Measurements from ENCODE around the gene RHOT1. TPM values are rescaled to one million over a fixed set of nuclear protein-coding genes. Genes with fewer than 3 reads are reported as not detected.
"Not testable (repeated sequence)": the region's sequence is repeated elsewhere in the genome, so short reads cannot be mapped to it uniquely, and the experiment has no call there.

Gene RHOT1
- total and polyA plus RNA-seq, 8 donors: 11.6 to 26.7 (median 16.0) TPM

DNA sequence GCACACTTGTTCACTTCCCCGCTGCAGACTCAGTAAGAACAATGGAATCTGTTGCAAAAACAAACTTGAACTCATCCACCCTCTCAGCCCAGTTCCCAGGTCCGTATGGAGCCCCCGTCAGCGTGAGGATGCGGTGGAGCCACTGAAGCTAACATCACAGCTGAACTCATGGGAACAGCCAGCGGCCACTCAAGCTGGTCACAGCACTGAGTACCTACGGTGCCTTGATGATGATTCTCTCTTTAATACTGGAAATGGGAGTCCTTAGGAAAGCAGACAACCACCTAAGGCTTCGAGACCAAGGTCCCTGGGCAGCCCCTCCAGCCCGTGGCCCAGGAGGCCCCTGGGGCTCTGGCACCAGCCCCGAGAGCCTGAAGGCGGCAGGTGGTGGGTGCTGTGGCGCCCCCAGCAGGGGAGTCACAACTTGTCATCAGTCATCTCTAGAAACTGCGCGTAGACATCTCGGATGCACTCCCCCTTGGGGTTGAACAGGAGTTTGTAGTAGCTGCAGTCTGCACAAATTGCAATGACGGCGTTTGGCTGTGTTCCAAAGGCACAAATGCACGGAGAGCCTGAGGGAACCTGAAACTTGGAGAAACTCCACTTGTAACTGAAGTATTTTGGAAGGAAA lies 31.0 kb upstream of the RHOT1 start:
- TF ChIP-seq, protein P1, sequence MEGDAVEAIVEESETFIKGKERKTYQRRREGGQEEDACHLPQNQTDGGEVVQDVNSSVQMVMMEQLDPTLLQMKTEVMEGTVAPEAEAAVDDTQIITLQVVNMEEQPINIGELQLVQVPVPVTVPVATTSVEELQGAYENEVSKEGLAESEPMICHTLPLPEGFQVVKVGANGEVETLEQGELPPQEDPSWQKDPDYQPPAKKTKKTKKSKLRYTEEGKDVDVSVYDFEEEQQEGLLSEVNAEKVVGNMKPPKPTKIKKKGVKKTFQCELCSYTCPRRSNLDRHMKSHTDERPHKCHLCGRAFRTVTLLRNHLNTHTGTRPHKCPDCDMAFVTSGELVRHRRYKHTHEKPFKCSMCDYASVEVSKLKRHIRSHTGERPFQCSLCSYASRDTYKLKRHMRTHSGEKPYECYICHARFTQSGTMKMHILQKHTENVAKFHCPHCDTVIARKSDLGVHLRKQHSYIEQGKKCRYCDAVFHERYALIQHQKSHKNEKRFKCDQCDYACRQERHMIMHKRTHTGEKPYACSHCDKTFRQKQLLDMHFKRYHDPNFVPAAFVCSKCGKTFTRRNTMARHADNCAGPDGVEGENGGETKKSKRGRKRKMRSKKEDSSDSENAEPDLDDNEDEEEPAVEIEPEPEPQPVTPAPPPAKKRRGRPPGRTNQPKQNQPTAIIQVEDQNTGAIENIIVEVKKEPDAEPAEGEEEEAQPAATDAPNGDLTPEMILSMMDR (IDR thresholded peaks at IDR 0.05): no peak
- DNase-seq (peak in 2 of 6 donors; percentile 26 to 45), FAIRE-seq (no peak), ATAC-seq (no peak)
- peaks cover 0 to under 1% (median 0%) of the 10 kb centered on the region in 3 donors for H3K4me1 ChIP-seq
- no peak overlapping the region for H3K4me3 ChIP-seq
- intact Hi-C loops (cut with DNase I): no loop called here
- H3K36me3 ChIP-seq: no peaks in the 10 kb centered on the region
- WGBS, 2 donors: 43 to 44% methylated on average over 18 of the region's 18 CpGs
- H3K9me3 ChIP-seq: no peaks in the 10 kb centered on the region
- no peak overlapping the region for H3K27ac ChIP-seq
- H3K27me3 ChIP-seq: no peaks in the 10 kb centered on the region

DNA sequence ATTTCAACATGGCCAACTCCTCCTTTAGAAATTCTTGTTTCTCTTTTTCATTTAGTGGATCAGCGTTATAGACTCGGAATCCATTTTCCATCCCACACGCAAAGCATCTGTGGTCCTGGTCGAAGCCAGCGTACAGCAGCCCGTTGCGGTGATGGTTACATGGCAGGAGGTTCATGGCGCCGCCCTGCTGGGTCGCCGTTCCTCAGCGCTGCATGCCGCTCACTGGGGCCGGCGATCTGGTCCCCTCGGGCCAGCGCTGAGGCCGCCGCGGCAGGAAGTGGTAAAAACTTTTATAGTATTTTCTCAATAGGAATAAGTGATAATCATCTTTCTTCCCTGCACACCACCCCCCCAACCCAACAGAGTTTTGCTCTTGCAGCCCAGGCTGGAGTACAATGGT lies 29.9 kb upstream of the RHOT1 start:
- no peak overlapping the region for H3K4me3 ChIP-seq

DNA sequence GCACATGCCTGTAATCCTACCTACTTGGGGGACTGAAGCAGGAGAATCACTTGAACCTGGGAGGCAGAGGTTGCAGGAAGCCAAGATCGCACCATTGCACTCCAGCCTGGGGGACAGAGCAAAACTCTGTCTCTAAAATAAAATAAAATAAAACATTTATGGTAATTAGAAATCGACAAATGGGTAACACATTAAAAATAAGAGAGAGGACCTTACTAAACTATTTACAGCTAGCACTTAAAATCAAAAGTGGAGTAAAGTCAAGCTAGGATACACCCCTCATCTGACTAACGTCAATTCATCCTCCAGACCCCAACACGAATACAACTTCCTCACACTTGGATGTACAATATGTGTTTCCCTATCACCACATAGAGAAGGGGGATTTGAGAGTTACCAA lies 27.8 kb upstream of the RHOT1 start:
- Histone ChIP-seq H3K27ac (no peak overlapping the region), H3K36me3 (no peaks in the 10 kb centered on the region), H3K9me3 (no peaks in the 10 kb centered on the region), H3K27me3 (no peaks in the 10 kb centered on the region), H3K4me3 (no peak overlapping the region), H3K4me1 (no peaks in the 10 kb centered on the region)
- no peak for ATAC-seq
- TF ChIP-seq, protein P1 (IDR thresholded peaks at IDR 0.05): no peak
- intact Hi-C loops (cut with DNase I): no loop called here
- no peak for FAIRE-seq
- WGBS, 2 donors: 82 to 83% methylated on average over 4 of the region's 4 CpGs
- DNase-seq: no peak

More for the DNA sequence above, 29.9 kb upstream of the RHOT1 start:
- TF ChIP-seq, protein P1 (IDR thresholded peaks at IDR 0.05): no peak
- WGBS, 2 donors: 95% methylated on average over 20 of the region's 20 CpGs
- intact Hi-C loops (cut with DNase I): no loop called here
- H3K36me3 ChIP-seq: no peaks in the 10 kb centered on the region
- H3K9me3 ChIP-seq: no peaks in the 10 kb centered on the region
- FAIRE-seq (no peak), ATAC-seq (no peak), DNase-seq (no peak)
- no peak overlapping the region for H3K27ac ChIP-seq
- H3K4me1 ChIP-seq: no peaks in the 10 kb centered on the region
- H3K27me3 ChIP-seq: no peaks in the 10 kb centered on the region

DNA sequence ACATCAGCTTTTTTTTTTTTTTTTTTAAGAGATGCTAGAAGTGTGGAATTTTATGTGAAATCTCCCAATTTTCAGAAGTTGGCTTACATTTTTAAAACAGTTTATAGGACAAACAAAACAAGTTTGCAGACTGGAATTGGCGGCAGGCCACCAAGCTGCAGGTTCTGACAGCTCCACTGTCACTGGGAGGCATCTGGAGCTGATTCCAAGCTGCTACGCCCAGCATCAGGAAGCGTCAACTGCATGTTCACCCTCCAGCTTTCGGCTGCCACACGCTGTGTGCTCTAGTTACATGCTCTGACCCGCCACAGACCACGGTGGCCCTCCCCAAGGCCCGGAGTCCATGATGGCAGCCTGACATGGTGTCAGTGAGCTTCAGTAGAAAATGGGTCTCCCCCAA lies 26.8 kb upstream of the RHOT1 start:
- H3K27ac ChIP-seq; H3K9me3 ChIP-seq; intact Hi-C loops (cut with DNase I); H3K4me3 ChIP-seq; H3K36me3 ChIP-seq; H3K4me1 ChIP-seq; ATAC-seq; H3K27me3 ChIP-seq; FAIRE-seq; DNase-seq: not testable (repeated sequence)
- WGBS, 2 donors: 90 to 93% methylated on average over 8 of the region's 8 CpGs

DNA sequence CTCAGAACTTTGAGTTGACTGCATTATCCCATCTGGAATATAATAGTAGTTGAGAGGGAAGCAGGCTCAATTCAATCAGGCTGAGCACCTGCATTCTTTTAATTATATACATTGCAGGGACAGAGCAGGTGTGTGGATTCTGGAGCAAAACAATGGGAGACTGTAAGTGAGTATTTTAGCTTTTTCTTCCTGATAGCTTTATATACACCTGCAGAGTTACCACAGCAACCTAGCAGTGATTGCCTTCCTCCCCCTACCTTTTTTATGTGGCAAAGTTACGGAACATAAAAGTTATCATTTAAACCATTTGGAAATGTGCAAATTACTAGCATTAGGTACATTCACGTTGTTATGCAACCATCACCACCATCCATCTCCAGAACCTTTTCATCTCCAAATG lies 25.4 kb upstream of the RHOT1 start:
- WGBS, 2 donors: 38 to 47% methylated on average over 2 of the region's 2 CpGs
- Histone ChIP-seq H3K27me3 (no peaks in the 10 kb centered on the region), H3K27ac (no peak overlapping the region), H3K4me1 (no peaks in the 10 kb centered on the region), H3K36me3 (no peaks in the 10 kb centered on the region), H3K9me3 (no peaks in the 10 kb centered on the region), H3K4me3 (no peak overlapping the region)
- FAIRE-seq (no peak), ATAC-seq (no peak), DNase-seq (no peak)
- TF ChIP-seq, protein P1 (IDR thresholded peaks at IDR 0.05): no peak
- intact Hi-C loops (cut with DNase I): no loop called here

All from pancreas (tissue), 10 donors.